HS-27A (cell line): Measurements from ENCODE around the gene FIGN.

Experiments used
- DNase-seq: peaks from one replicate; pipeline ENCODE4 v3.0.0-alpha.2; 2012; ENCODE audit warnings: low read depth, missing footprints

The FIGN gene

GRCh38 chr2:163662141-163662780 is 73.5 kb downstream of the FIGN start:
- no peak for DNase-seq

- DNase-seq, result no peak
Measured at GRCh38 chr2:163659224-163659623, 76.6 kb downstream of the FIGN start.

GRCh38 chr2:163658556-163658955 is 77.3 kb downstream of the FIGN start:
- no peak for DNase-seq

GRCh38 chr2:163657281-163657656 is 78.5 kb downstream of the FIGN start:
- peak; percentile 40 for DNase-seq

GRCh38 chr2:163656622-163657280 is 79.1 kb downstream of the FIGN start:
- no peak for DNase-seq

DNA sequence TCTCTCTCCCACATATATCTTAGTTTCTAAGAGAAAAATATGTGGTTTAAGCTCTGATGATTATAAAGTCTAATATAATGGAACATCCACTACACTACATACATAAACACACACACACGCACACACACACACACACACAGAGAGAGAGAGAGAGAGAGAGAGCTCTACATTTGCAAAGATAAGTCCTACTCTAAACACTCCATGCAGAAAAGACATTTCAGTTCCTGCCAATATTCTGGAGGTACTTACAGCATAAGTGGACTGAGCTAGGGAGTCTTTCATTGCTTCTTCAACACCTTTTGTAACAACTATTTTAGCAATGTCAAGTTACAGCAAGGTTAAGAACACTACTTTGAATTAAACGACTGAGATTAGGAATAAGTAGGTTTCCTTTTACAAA is 80.1 kb downstream of the FIGN start:
- DNase-seq, result no peak

DNA sequence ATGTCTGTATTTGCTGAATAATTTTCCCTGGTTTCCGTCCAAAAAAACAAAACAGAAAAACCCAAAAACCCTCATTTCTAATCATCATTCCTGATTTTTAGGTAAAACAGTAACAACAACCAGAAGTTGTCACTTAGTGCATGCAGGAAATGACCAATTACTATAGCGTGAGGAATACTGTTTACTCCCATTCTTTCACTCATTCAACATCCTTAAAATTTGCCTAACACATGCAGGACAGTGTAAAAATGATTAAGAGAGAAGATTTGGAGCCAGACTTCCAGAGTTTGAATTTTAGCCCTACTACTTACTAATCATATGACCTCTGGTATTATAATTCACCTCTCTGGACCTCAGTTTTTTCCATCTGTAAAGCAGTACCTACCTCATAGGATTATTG is 83.1 kb downstream of the FIGN start:
- DNase-seq, result no peak

DNA sequence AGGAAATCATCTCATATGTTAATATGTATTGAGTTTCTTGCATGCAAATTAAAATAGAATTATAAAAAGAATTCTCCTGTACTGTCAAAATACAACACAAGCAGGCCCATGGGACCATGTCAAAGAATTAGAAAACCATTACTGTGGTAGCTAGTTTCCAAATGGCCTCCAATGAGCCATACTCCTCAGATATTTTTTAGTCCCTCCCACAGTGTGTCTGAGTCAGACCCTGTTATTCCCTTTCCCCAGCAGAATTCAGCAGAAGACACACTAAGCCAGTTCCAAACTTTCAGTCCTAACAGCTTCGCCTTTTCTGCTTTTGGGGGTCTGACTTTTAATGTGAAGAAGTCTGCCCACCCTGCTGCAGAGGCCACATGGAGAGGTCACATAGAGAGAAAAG is 86.7 kb downstream of the FIGN start:
- no peak for DNase-seq

DNA sequence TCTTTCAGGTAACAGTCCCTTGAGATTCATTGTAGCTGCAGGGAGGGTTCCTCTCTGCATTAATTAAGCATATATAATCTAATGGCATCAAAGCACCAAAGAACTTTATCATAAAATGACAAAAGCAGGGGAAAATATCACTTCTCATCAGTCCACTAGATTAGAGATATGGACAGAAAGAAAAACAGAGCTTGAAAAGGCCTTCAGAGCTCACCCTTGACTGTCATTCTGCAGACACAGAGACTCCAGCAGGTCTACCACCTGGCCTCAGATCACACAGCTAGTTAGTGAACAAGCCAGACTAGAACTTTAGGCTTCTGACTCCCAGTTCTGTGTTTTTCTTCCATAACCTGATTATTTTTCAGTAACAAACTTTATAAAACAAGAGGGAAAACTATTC is 88.5 kb downstream of the FIGN start:
- DNase-seq, result no peak

- DNase-seq, result no peak
Measured at GRCh38 chr2:163646687-163647086, 89.1 kb downstream of the FIGN start.

GRCh38 chr2:163644238-163644637 is 91.6 kb downstream of the FIGN start:
- DNase-seq, result no peak

DNA sequence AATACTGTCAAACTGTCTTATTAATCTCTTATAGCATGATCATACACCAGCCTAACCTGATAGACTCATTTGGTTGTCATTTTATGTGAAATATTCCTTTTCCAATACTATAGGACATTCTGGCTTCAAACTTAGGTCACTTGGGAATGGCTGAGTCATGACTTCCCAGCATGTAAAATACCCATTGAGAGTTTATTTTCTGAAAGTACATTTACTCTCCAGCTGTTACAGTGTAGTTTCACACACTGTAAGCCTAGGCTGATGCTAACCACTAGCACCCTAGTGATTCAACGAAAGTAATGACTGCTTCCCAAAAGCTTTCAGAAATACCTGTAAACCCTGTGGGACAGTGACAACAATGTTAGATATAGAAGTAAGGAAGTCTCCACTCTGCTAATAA is 93.8 kb downstream of the FIGN start:
- DNase-seq, result no peak

GRCh38 chr2:163640542-163641193 is 95.1 kb downstream of the FIGN start:
- no peak for DNase-seq

- no peak for DNase-seq
Measured at GRCh38 chr2:163637871-163638270, 97.9 kb downstream of the FIGN start.

GRCh38 chr2:163633291-163633690 is 102.5 kb downstream of the FIGN start:
- no peak for DNase-seq

DNA sequence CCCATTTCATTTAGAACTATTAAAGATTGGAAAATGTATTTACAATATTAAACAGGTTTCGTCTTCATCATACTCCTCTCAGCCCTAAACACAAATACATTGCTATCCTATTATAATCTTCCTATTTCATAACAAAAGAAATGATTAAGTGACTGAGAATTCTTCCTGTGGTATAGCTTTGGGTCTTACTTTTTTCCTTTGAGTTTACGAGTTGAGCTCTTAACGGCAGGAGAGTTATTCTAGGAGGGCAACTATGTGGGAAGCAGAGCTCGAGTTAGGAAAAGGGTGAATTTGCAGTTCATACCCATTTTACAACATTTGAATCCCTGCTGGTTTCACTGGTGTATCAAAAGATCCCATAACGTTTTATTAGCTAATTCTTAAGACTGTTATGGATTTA is 105.0 kb downstream of the FIGN start:
- DNase-seq, result no peak

DNA sequence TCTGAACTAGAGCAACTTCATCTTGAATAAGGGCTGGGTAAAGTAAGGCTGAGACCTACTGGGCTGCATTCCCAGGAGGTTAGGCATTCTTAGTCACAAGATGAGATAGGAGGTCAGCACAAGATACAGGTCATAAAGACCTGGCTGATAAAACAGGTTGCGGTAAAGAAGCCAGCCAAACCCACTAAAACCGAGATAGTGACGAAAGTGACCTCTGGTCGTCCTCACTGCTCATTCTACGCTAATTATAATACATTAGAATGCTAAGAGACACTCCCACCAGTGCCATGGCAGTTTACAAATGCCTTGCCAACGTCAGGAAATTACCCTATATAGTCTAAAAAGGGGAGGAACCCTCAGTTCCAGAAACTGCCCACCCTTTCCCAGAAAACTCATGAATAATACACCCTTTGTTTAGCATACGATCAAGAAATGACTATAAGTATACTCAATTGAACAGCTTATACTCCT is 109.1 kb downstream of the FIGN start:
- no peak for DNase-seq

GRCh38 chr2:163626208-163626607 is 109.6 kb downstream of the FIGN start:
- no peak for DNase-seq

DNA sequence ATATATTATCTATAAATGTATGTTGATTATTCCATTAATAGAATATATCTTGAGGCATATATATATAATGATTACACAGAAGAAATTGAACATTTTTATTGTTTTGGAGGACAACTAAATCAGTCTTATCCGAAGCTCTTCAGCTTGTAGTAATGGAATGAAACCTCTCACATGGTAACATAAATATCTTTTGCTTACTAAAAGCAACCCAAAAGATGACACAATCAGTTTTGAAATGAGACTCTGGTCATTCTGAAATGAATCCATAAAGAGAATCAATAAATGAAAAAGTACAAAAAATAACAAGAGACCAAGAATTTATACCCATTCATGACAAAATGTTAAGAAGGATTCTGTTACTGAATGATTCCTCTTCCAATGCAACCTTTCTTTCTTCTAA is 110.2 kb downstream of the FIGN start:
- DNase-seq, result no peak

DNA sequence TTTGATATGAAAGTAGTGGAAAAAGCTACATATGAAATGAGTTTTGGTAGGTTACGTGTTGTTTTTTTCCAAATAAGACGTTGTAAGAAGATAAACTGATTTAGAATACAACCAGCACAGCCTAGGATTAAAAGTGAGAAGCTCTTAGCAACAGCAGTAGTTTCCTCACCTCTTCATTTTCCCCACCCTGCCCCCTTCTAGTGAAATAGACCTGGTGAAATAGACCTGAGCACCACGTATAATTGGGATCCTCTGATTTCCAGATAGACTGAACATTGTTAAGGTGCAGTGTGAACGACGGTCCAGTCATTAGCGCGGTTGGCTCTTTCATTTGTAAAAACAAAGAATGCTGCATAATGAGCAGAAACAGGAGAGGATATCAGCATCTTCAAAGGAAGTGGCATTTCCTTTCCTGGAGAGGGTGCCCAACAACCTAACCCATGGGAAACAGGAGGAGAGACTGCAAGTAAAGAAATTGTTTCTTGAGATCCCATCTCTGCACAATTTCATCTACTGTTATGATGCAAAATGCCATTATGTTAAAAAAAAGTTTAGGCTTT is 114.3 kb downstream of the FIGN start:
- DNase-seq, result no peak

DNA sequence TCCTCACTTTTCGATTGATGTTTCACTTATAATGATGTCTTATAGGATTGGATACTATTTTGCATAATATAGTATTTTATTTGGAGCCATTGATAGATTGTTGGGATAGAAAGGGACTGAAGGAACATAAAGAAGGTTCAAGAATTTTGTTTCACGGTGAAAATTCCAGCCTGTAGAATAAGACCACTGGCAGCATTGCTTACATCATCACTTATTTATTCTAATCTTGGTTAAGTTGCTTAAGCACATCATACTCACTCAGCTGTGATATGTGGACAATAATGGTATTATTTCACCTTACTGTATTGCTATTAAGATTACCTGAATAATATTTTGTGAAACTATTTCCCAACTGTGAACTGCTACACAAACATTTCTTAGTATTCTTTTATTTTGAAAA is 118.3 kb downstream of the FIGN start:
- no peak for DNase-seq

DNA sequence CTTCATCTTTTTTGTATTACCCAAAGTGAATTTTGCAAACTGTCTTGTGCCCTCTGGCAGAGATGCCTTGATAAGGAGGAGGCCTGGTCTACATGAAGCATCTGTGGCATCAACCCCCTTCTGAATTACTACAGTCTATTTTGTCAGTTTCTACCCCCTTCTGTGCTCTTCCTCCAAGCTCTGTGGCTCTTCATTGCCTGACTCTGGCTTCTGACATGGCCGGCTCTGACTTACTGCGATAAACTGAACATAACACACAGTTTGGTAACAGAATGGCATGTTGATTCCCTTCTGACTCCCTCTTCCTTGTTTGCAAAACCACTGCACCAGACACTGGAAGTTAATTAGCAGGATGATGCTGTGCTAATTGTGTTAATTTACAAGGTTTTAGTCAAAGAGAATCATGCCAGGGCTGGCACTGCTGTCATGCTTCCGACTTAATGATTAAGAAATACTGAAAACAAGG is 122.5 kb downstream of the FIGN start:
- DNase-seq, result no peak

GRCh38 chr2:163612332-163612731 is 123.5 kb downstream of the FIGN start:
- DNase-seq, result no peak
